ENCODE data around the gene ATG13.

DNA sequence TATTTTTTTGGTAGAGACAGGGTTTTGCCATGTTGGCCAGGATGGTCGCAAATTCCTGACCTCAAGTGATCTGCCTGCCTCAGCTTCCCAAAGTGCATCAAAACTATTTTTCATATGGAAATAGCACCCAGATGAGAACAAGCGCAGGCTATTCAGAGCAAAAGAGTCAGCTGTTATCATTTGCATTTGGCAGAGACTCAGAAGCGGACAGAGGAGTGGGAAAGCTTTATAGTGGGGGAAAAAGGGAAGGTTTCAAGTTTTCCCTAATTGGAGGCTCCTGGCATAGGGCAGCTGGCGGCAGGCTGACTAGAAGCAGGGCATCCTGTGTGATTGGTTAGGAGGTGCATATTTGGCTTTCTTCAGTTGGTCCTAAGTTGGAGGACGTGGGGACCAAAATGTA, 20.2 kb downstream of the ATG13 start:
- TF ChIP-seq, protein P1, sequence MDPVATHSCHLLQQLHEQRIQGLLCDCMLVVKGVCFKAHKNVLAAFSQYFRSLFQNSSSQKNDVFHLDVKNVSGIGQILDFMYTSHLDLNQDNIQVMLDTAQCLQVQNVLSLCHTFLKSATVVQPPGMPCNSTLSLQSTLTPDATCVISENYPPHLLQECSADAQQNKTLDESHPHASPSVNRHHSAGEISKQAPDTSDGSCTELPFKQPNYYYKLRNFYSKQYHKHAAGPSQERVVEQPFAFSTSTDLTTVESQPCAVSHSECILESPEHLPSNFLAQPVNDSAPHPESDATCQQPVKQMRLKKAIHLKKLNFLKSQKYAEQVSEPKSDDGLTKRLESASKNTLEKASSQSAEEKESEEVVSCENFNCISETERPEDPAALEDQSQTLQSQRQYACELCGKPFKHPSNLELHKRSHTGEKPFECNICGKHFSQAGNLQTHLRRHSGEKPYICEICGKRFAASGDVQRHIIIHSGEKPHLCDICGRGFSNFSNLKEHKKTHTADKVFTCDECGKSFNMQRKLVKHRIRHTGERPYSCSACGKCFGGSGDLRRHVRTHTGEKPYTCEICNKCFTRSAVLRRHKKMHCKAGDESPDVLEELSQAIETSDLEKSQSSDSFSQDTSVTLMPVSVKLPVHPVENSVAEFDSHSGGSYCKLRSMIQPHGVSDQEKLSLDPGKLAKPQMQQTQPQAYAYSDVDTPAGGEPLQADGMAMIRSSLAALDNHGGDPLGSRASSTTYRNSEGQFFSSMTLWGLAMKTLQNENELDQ (tag by site-specific recombination; IDR thresholded peaks at IDR 0.05; ENCODE audit: low read depth): no peak
- TF ChIP-seq ZNF292 (tag by site-specific recombination; IDR thresholded peaks at IDR 0.05; ENCODE audit: borderline replicate concordance, low read depth) (no peak), ZNF341 (tag by site-specific recombination; IDR thresholded peaks at IDR 0.05; ENCODE audit: low read depth) (no peak), ZNF510 (tag by site-specific recombination; IDR thresholded peaks at IDR 0.05; ENCODE audit: insufficient replicate concordance) (no peak)
- TF ChIP-seq, protein P2, sequence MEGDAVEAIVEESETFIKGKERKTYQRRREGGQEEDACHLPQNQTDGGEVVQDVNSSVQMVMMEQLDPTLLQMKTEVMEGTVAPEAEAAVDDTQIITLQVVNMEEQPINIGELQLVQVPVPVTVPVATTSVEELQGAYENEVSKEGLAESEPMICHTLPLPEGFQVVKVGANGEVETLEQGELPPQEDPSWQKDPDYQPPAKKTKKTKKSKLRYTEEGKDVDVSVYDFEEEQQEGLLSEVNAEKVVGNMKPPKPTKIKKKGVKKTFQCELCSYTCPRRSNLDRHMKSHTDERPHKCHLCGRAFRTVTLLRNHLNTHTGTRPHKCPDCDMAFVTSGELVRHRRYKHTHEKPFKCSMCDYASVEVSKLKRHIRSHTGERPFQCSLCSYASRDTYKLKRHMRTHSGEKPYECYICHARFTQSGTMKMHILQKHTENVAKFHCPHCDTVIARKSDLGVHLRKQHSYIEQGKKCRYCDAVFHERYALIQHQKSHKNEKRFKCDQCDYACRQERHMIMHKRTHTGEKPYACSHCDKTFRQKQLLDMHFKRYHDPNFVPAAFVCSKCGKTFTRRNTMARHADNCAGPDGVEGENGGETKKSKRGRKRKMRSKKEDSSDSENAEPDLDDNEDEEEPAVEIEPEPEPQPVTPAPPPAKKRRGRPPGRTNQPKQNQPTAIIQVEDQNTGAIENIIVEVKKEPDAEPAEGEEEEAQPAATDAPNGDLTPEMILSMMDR (tag by site-specific recombination; IDR thresholded peaks at IDR 0.05): no peak
- TF ChIP-seq, protein P3, sequence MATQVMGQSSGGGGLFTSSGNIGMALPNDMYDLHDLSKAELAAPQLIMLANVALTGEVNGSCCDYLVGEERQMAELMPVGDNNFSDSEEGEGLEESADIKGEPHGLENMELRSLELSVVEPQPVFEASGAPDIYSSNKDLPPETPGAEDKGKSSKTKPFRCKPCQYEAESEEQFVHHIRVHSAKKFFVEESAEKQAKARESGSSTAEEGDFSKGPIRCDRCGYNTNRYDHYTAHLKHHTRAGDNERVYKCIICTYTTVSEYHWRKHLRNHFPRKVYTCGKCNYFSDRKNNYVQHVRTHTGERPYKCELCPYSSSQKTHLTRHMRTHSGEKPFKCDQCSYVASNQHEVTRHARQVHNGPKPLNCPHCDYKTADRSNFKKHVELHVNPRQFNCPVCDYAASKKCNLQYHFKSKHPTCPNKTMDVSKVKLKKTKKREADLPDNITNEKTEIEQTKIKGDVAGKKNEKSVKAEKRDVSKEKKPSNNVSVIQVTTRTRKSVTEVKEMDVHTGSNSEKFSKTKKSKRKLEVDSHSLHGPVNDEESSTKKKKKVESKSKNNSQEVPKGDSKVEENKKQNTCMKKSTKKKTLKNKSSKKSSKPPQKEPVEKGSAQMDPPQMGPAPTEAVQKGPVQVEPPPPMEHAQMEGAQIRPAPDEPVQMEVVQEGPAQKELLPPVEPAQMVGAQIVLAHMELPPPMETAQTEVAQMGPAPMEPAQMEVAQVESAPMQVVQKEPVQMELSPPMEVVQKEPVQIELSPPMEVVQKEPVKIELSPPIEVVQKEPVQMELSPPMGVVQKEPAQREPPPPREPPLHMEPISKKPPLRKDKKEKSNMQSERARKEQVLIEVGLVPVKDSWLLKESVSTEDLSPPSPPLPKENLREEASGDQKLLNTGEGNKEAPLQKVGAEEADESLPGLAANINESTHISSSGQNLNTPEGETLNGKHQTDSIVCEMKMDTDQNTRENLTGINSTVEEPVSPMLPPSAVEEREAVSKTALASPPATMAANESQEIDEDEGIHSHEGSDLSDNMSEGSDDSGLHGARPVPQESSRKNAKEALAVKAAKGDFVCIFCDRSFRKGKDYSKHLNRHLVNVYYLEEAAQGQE (tag by site-specific recombination; IDR thresholded peaks at IDR 0.05): no peak
- TF ChIP-seq, protein P4, sequence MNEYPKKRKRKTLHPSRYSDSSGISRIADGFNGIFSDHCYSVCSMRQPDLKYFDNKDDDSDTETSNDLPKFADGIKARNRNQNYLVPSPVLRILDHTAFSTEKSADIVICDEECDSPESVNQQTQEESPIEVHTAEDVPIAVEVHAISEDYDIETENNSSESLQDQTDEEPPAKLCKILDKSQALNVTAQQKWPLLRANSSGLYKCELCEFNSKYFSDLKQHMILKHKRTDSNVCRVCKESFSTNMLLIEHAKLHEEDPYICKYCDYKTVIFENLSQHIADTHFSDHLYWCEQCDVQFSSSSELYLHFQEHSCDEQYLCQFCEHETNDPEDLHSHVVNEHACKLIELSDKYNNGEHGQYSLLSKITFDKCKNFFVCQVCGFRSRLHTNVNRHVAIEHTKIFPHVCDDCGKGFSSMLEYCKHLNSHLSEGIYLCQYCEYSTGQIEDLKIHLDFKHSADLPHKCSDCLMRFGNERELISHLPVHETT (tag by site-specific recombination; IDR thresholded peaks at IDR 0.05): no peak

Data from HEK293 (cell line).